ENCODE measurements around the gene B4GALT4. TPM values are rescaled to one million over a fixed set of nuclear protein-coding genes. Genes with fewer than 3 reads are reported as not detected.

The B4GALT4 gene
- total RNA-seq, 1 donor from 2014 or later: 25.9 TPM

- DNase-seq (ENCODE audit: low read depth): no peak
Observed at GRCh38 chr3:119237299-119237698, 3.4 kb downstream of the B4GALT4 start.

GRCh38 chr3:119236756-119237155 lies 3.9 kb downstream of the B4GALT4 start:
- DNase-seq (ENCODE audit: low read depth): no peak

- DNase-seq (ENCODE audit: low read depth): peak; percentile 45
Observed at GRCh38 chr3:119235151-119235550, 5.5 kb downstream of the B4GALT4 start.

- no peak for DNase-seq (ENCODE audit: low read depth)
Observed at GRCh38 chr3:119234610-119235009, 6.1 kb downstream of the B4GALT4 start.

- DNase-seq (ENCODE audit: low read depth): no peak
Observed at GRCh38 chr3:119230745-119231144, 9.9 kb downstream of the B4GALT4 start.

GRCh38 chr3:119230071-119230470 lies 10.6 kb downstream of the B4GALT4 start:
- no peak for DNase-seq (ENCODE audit: low read depth)

GRCh38 chr3:119229190-119229589 lies 11.5 kb downstream of the B4GALT4 start:
- no peak for DNase-seq (ENCODE audit: low read depth)

DNA sequence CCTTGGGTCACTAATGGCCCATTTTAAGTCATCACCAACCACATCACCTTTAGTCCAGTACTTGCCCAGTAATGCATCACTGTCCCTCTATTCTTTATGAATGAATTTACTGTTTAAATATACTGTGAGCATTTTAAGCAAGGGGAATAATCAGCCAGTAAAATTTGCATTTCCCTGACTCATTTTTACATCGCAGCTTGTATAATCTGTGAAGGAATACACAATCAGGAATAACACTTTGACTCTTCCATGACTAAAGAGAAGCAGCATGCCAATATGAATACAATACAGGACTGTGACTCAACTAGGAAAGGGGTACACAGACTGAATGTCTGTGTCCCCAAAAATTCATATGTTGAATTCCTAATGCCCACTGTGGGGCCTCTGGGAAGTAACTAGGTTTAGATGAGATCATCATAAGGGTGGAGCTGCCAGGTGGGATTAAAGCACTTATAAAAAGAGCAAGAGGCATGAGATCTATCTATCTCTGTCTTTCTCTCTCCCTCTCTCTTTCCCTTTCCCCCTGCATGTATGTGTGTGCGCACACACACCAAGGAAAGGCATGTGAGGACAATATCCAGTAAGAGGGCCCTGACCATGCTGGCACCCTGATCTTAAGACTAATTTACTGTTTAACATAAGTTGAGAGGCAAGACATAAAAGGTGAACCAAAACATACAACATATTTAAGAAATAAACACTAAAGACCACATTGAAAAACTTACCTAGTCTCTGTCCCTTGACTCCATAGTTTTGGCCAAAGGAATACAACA lies 12.1 kb downstream of the B4GALT4 start:
- DNase-seq (ENCODE audit: low read depth): no peak

DNA sequence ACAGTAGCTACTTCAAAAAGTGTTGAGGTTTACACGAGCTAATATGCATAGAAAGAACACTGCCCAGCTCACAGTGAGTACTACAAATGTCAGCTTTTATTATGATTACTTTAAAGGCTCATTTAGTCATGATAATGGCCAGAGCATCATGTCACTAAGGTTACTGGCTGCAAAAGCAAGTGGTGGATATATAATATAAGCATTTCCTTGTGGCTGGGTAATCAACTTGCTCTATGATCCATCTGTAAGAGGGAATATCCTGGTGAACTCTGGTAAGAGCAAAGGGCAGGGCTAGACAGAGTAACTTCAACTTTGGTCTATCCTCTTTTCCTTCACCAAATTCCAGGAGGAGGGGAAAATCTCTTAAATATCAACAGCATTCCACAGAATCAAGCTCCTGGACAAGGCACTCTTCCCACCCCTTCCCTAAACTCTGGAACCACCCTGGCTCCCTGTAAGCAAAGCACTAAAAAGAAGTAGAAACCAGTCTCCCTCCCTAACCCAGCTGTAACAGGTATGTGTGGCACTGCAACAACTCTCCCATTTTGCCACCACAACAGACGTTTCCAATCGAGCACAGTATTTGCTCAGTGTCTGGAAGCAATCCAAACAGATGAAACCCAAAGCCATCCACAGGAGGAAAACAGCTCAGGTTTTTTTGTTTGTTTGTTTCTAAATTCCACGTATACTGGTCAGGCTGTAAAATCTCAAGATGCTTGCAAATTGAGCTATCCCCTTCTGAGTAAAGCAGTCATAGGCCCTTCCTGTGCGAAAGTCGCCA lies 13.4 kb downstream of the B4GALT4 start:
- no peak for DNase-seq (ENCODE audit: low read depth)

- no peak for DNase-seq (ENCODE audit: low read depth)
Observed at GRCh38 chr3:119225121-119225520, 15.6 kb downstream of the B4GALT4 start.

DNA sequence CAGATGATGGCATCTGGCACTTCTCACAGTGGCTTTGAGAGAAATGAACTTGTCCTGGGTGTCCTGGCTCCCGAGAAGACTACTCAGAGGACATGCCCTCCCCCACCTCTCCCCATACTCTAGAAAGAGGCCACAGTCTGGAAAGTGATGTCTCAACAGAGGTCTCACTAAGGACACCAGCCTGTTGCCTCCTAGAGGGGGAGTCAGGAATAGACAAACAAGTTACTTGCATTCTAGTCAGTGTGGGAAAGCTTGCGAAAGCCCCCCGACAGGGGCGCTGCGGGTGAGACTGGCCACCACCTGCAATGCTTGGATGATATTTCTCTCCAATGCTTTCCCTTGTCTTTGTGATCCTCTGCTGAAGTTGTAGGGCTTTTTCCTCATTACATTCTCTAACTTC lies 17.2 kb downstream of the B4GALT4 start:
- no peak for DNase-seq (ENCODE audit: low read depth)

DNA sequence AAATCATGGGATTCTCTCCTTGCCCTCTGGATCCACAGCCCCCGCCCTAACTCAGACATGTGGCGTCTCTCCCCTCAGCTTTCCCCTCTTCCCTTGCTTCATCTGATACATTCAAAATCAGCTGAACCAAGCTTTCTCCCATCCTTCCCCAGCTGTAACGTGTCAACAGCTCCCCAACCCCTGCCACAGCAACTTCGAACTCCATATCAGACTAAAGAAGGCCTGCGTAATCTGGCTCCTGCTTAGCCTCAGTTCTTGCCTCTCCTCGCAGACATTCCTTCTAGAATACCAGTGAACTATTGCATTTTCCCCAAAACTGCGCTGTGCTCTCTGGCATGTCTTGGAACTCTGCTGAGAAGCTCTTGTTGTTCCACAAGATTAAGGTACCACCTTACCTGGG lies 18.3 kb downstream of the B4GALT4 start:
- DNase-seq (ENCODE audit: low read depth): no peak

GRCh38 chr3:119221779-119222320 lies 18.8 kb downstream of the B4GALT4 start:
- no peak for DNase-seq (ENCODE audit: low read depth)

GRCh38 chr3:119220970-119221667 lies 19.6 kb downstream of the B4GALT4 start:
- DNase-seq (ENCODE audit: low read depth): no peak

DNA sequence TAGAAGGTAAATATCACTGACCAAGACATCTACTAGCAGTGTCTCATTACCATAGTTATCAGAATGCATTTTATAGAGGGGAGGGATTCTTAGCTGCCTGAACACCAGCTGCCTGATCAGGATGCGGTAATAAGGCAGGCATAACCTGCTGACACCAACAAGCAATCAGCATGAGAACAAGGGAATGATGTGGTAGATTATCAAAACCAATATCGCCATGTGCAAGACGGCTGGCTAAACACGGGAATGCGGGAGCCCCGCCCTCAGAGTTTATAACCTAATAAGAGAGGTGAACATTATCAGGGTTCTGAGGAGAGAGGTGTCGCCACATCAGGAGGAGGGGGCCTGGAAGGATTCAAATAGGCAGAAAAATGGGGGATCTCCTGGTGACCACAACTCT lies 20.5 kb downstream of the B4GALT4 start:
- DNase-seq (ENCODE audit: low read depth): no peak

GRCh38 chr3:119219069-119219468 lies 21.6 kb downstream of the B4GALT4 start:
- DNase-seq (ENCODE audit: low read depth): no peak

DNA sequence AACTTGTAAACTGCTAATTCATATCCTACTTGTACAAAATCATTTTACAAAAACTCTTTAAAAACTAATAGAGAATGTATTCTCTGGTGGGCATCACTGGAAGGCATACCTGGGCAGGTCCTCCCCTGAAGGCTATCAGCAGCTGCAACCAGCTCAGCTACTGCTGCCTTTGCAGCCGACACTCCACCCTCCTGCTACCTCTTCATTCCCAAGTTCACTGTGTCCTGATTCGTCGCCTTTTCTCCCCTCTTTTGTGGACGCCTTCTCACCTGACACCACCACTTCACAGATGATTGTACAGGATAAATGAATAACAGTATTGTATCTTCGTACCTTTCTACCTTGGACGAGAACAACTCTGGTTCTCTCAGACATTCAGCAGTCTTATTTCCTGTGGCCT lies 28.9 kb downstream of the B4GALT4 start:
- no peak for DNase-seq (ENCODE audit: low read depth)

DNA sequence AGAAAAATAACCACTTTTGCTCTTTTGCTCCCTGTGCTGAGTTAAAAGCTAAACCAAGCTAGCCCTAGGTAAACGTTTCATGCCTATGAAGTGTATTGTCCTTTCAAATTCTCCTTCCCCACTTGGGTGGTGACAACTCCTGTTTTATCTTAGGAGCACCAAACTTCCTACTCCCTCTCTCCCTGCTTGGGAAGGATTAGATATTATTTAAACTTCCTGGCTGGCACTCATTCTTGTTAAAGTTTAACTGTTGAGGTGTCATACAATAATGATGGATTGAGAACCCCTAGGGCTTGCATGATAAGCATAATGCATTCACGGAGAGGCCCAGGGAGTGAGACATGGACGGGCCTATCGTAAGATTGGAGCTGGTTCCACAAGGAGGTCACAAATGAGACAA lies 29.5 kb downstream of the B4GALT4 start:
- DNase-seq (ENCODE audit: low read depth): peak; percentile 44

- no peak for DNase-seq (ENCODE audit: low read depth)
Observed at GRCh38 chr3:119207512-119207875, 33.2 kb downstream of the B4GALT4 start.

DNA sequence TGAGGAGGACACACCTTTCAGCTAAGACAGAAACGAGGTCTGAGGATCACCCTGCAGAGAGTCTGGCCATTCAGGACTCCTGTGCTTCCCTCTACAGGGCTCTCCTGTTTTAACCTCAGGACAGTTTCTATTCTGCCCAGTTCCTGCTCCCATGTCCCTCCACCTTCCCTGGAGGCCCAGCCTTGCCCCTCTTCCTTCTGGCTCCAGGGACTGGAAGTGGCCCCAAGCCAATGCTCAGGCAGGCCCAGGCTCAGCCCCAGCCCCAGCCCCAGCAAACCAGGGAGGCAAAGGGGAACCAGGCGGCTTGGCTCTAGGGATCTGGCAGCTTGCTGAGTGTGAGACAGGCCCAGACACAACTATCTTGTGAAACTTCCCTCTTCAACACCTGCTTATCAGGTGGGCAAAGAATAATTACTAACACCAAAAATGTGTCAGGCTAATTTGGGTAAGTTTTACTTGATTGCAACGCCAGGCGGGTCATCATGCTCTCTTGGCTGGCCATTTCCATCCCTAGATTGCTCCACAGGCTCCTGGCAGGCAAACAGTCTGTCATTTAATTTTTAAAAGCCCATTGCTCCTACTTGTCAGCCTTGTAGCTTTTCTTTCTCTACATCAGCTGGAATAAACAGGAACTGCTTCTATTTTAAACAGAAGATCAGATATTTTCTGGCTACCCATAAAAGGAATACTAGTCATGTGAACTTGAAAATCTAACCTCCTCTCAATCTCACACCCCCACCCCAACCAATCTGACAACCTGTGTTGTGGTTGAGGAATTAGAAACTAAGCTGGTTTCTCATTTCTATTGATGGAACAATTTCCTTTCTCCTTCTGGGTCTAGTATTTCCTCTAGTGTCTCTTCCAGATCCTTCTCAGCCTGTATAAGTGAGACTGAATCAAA lies 33.8 kb downstream of the B4GALT4 start:
- DNase-seq (ENCODE audit: low read depth): peak; percentile 21

DNA sequence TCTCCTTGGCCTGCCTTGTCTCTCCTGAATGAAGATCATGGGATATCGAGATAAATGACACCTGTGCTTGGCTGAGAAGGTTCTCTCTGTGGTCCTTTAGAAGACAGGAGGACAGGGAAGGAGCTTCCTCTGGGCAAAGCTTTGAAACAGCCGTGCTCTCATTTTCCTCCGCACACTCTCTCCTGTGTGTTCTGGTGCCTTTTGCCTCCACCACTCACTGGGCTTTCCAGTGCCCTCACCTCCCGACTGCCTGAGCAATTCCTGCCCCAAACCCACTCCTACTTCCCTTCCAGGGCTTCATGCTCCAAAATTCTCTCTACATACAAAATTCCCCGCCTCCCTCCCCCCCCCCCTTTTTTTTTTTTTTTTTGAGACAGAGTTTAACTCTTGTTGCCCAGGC lies 35.0 kb downstream of the B4GALT4 start:
- DNase-seq (ENCODE audit: low read depth): no peak
